HG03095 (cell line): Measurements from ENCODE around the gene ABCB6.
"Not testable (repeated sequence)": the region's sequence is repeated elsewhere in the genome, so short reads cannot be mapped to it uniquely, and the experiment has no call there.

Experiments
- ATAC-seq: cut with Tn5 transposase; IDR thresholded peaks from one replicate; pipeline ENCODE4 v1.9.1; 2021; ENCODE audit warnings: moderate library complexity; ENCODE audit not compliant: unreplicated experiment

ABCB6 gene

GRCh38 chr2:219214141-219214540, 4.6 kb downstream of the ABCB6 start:
- ATAC-seq: no peak

DNA sequence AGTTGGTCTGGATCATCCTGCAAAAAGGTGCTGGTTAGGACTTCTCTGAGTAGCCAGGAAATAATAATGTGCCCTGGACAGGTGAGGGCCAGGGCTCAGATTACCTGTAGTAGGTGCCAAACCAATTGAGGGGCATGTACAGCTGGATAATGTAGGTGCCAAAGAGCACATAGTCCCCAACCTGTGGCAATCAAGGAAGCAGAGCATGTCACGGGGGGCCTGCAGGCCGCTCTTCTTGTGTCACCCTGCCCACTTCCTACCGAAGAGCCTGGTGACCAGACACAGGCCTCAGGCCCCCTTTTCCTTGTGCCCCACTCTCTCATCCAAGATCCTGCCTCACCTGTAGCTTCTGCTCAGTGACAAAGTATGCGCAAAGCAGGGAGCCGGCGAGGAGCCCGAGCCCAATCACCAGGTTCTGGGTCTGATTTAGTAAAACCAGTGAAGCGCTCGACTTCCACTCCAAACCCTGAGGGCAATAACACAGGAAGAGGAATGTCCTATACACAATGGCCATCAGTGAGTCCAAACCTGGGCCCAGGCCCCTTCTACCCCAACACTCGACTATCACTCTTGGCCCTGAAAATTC, 5.2 kb downstream of the ABCB6 start:
- ATAC-seq: no peak

GRCh38 chr2:219213026-219213415, 5.7 kb downstream of the ABCB6 start:
- no peak for ATAC-seq

GRCh38 chr2:219210886-219211362, 7.8 kb downstream of the ABCB6 start:
- no peak for ATAC-seq

GRCh38 chr2:219210196-219210885, 8.4 kb downstream of the ABCB6 start:
- ATAC-seq: no peak

- no peak for ATAC-seq
Observed at GRCh38 chr2:219209236-219210195, 9.2 kb downstream of the ABCB6 start.

DNA sequence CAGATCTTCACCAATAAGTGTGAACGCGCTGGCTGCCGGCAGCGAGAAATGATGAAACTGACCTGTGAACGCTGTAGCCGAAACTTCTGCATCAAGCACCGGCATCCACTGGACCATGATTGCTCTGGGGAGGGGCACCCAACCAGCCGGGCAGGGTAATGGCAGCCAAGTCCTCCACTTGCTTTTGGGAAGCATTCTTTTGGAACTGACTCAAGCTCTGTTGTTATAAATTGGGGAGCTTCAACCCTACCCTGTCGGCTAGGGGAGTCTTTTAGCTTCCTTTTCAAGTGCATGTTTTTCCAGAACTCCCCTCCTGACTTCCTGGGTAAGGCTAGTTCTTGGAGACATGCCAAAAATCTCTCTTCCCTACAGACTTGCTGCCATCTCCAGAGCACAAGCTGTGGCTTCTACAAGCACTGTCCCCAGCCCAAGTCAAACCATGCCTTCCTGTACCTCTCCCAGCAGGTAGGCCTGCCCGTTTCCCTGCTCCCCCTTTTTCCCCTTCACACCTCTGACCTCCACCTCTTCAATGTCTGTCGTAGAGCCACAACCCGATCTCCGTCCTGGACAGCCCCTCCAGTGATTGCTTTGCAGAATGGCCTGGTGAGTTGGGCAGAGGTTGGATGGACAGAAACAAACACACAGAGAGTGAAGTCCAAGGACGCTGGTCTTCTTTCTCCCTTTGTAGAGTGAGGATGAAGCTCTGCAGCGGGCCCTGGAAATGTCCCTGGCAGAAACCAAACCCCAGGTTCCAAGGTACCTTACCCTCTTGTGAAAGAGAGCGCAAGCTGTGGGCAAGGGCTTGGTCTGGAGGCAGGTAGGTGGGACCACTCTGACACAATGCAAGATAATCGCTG, 10.6 kb downstream of the ABCB6 start:
- no peak for ATAC-seq

DNA sequence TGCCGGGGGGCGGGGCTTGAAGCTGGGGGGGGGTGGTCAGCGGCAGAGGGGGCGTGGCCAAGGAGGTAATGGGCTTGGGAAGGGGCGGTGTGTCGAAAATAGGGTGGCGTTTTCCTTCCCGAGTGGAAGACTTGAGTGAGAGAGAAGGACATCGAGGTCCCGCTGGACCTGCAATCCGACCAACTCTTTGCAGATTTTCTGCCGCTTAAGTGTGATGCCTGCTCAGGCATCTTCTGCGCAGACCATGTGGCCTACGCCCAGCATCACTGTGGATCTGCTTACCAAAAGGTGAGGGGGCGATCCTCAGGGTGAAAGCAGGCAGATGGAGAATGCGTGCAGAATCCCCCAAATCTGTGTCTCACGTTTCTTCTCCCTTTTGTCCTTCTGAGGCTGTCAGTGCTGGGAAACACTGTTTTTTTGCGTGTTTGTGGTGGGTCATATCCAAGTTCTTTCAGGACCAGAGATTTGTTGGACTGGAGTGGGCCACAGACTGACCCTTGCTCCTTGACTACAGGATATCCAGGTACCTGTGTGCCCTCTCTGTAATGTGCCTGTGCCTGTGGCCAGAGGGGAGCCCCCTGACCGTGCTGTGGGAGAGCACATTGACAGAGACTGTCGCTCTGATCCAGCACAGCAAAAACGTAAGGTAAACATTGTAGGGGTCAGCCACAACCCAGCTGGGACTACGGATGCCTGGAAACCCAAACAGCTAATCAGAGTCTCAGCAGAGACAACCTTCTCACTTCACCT, 11.4 kb downstream of the ABCB6 start:
- ATAC-seq: no peak

- peak; percentile 96 for ATAC-seq
Observed at GRCh38 chr2:219206328-219207133, 12.2 kb downstream of the ABCB6 start, which contains the start of gene ZFAND2B. TSS of gene ZFAND2B (plus strand) at chr2:219206782. CDS start at chr2:219206988, 206 bp downstream.

GRCh38 chr2:219205981-219206327, 12.8 kb downstream of the ABCB6 start:
- peak; percentile 16 for ATAC-seq

GRCh38 chr2:219205165-219205538, 13.6 kb downstream of the ABCB6 start:
- ATAC-seq: no peak

GRCh38 chr2:219204425-219205164, 14.2 kb downstream of the ABCB6 start:
- no peak for ATAC-seq

DNA sequence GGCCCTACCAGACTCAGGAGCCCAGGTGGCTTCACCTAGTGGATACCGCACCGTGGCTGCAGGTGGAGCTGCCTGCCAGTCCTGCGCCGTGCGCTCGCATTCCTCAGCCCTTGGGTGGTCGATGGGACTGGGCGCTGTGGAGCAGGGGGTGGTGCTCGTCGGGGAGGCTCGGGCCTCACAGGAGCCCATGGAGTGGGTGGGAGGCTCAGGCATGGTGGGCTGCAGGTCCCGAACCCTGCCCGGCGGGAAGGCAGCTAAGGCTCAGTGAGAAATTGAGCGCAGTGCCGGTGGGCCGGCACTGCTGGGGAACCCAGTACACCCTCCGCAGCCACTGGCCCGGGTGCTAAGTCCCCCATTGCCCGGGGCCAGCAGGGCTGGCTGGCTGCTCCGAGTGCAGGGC, 17.4 kb downstream of the ABCB6 start:
- ATAC-seq: not testable (repeated sequence)

DNA sequence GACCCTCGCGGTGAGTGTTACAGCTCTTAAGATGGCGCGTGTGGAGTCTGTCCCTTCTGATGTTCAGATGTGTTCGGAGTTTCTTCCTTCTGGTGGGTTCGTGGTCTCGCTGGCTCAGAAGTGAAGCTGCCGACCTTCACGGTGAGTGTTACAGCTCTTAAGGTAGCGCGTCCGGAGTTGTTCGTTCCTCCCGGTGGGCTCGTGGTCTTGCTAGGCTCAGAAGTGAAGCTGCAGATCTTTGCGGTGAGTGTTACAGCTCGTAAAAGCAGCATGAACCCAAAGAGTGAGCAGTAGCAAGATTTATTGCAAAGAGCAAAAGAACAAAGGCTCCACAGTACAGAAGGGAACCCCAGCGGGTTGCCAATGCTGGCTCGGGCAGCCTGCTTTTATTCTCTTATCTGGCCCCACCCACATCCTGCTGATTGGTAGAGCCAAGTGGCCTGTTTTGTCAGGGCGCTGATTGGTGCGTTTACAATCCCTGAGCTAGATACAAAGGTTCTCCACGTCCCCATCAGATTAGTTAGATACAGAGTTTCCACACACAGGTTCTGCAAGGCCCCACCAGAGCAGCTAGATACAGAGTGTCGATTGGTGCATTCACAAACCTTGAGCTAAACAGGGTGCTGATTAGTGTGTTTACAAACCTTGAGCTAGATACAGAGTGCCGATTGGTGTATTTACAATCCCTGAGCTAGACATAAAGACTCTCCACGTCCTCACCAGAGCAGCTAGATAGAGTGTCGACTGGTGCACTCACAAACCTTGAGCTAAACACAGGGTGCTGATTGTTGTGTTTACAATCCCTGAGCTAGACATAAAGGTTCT, 18.0 kb downstream of the ABCB6 start:
- ATAC-seq: not testable (repeated sequence)

DNA sequence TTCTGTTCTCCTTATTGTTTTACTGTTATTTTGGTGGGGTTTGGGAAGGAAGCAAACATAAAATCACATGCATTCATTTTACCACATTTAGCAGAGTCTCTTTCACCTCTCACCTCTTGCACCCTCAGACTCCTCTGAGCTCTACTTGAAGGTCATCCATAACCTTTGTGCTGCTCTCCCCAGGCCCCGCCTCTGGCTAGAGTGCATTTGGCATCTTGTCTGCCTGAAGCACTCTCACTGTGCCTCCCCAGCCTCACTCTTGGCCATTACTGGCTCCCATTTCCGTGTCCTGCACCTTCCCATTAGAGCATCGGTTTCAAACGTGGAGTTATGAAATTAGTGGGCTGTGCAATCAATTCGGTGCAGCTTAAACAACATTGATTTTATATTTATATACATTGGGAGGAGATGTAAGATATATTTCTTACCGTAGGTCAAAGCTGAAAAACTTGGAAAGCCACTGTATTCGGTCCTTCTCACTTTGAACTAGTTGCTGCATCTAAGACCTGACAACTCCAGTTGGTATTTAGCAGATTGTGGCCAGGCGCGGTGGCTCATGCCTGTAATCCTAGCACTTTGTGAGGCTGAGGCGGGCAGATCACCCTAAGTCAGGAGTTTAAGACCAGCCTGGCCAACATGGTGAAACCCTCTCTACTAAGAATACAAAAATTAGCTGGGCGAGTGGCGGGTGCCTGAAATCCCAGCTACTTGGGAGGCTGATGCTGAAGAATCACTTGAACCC, 19.1 kb downstream of the ABCB6 start:
- no peak for ATAC-seq

GRCh38 chr2:219198974-219199373, 19.8 kb downstream of the ABCB6 start:
- ATAC-seq: no peak

- ATAC-seq: no peak
Observed at GRCh38 chr2:219197388-219197787, 21.4 kb downstream of the ABCB6 start.
